GM19240 (cell line): ENCODE results near the gene SPATA31D1.

Experiments used
- DNase-seq: peaks from one replicate; pipeline ENCODE4 v3.0.0; 2011; ENCODE audit warnings: low spot score; ENCODE audit not compliant: insufficient read length

Gene SPATA31D1

GRCh38 chr9:82021198-82021597 is 32.6 kb downstream of the SPATA31D1 start:
- DNase-seq: no peak

- no peak for DNase-seq
Observed at GRCh38 chr9:82022121-82022520, 33.5 kb downstream of the SPATA31D1 start.

GRCh38 chr9:82024908-82025307 is 36.3 kb downstream of the SPATA31D1 start:
- no peak for DNase-seq

GRCh38 chr9:82031538-82032280 is 43.1 kb downstream of the SPATA31D1 start:
- no peak for DNase-seq

- no peak for DNase-seq
Observed at GRCh38 chr9:82034956-82035731, 46.6 kb downstream of the SPATA31D1 start.

GRCh38 chr9:82036086-82036485 is 47.5 kb downstream of the SPATA31D1 start:
- no peak for DNase-seq

GRCh38 chr9:82037126-82037525 is 48.6 kb downstream of the SPATA31D1 start:
- no peak for DNase-seq

- no peak for DNase-seq
Observed at GRCh38 chr9:82038897-82039296, 50.3 kb downstream of the SPATA31D1 start.
